H1 (cell line): ENCODE data around the gene KCNA10. TPM values are rescaled to one million over a fixed set of nuclear protein-coding genes. Genes with fewer than 3 reads are reported as not detected.
"Not testable (repeated sequence)": the region's sequence is repeated elsewhere in the genome, so short reads cannot be mapped to it uniquely, and the experiment has no call there.

Source experiments
- CTCF ChIA-PET: fragments of 300-600 bp; sonication (Branson Sonifier 250); formaldehyde crosslinking; loops from one replicate; lab custom pipeline; 2021; ENCODE audit not compliant: partially characterized antibody; lab: Charles Lee
- POLR2A ChIA-PET: fragments of 300-600 bp; sonication (Branson Sonifier 250); formaldehyde crosslinking; loops from one replicate; lab custom pipeline; 2021; ENCODE audit warnings: inconsistent platforms; ENCODE audit not compliant: partially characterized antibody; lab: Charles Lee
- DNase-seq, 2 experiments: peaks; one replicate each; pipeline versions ENCODE4 v3.0.0 to v3.0.0-alpha.2; 2010 to 2022; ENCODE audit warnings: low spot score in 2 of 2, low read depth in 1 of 2, mixed read lengths in 1 of 2
- FAIRE-seq: peaks from 2 replicates; lab custom pipeline; 2011; peaks lifted over from hg19 to GRCh38; lab: Jason Lieb, UNC
- H2AFZ ChIP-seq: 2 replicates; pipeline ENCODE4 v1.8.1; 2012; ENCODE audit warnings: low read length, inconsistent platforms
- H2AK5ac ChIP-seq: 2 replicates; pipeline ENCODE4 v1.6.1; 2013; ENCODE audit warnings: low read depth, low read length
- H2BK120ac ChIP-seq: replicated peaks from 2 replicates; pipeline ENCODE3; 2013; ENCODE audit warnings: low read depth, low read length, inconsistent platforms
- H2BK12ac ChIP-seq: 2 replicates; pipeline ENCODE4 v1.6.1; 2013; ENCODE audit warnings: low read depth, low read length
- H2BK15ac ChIP-seq: 2 replicates; pipeline ENCODE4 v1.6.1; 2013; ENCODE audit warnings: low read length
- H2BK20ac ChIP-seq: 2 replicates; pipeline ENCODE4 v1.6.1; 2013; ENCODE audit warnings: low read length
- H2BK5ac ChIP-seq: 2 replicates; pipeline ENCODE4 v1.6.1; 2013; ENCODE audit warnings: low read depth, low read length
- H3K14ac ChIP-seq: 2 replicates; pipeline ENCODE4 v1.6.1; 2013; ENCODE audit warnings: inconsistent platforms; ENCODE audit not compliant: insufficient read length
- H3K18ac ChIP-seq: 2 replicates; pipeline ENCODE4 v1.6.1; 2013; ENCODE audit warnings: low read length; ENCODE audit errors: extremely low read depth
- H3K23ac ChIP-seq: 2 replicates; pipeline ENCODE4 v1.6.1; 2013; ENCODE audit warnings: inconsistent platforms; ENCODE audit not compliant: insufficient read length
- H3K23me2 ChIP-seq: 2 replicates; pipeline ENCODE4 v1.6.1; 2013; ENCODE audit warnings: low read depth, low read length
- H3K27ac ChIP-seq: 2 replicates; pipeline ENCODE4 v1.6.1; 2011; ENCODE audit warnings: low read depth, low read length, inconsistent platforms
- H3K27me3 ChIP-seq, 4 experiments: replicated peaks in 1 of 4; 1 replicate in 1 of 4; 2 replicates in 3 of 4; pipeline versions ENCODE4 v1.6.1 to v1.8.1; 2011 to 2013; ENCODE audit warnings: low read length in 3 of 4, mild to moderate bottlenecking in 3 of 4, inconsistent platforms in 2 of 4, mixed read lengths in 2 of 4, moderate library complexity in 1 of 4; ENCODE audit not compliant: control insufficient read depth in 3 of 4, insufficient read depth in 3 of 4; ENCODE audit errors: extremely low read depth in 1 of 4
- H3K36me3 ChIP-seq, 4 experiments: 2 replicates each; pipeline versions ENCODE4 v1.6.1 to v1.8.1; 2011 to 2013; ENCODE audit warnings: mild to moderate bottlenecking in 4 of 4, low read length in 3 of 4, moderate library complexity in 2 of 4, control low read depth in 1 of 4, inconsistent platforms in 1 of 4; ENCODE audit not compliant: insufficient read depth in 4 of 4, control insufficient read depth in 2 of 4
- H3K4ac ChIP-seq: replicated peaks from 2 replicates; pipeline ENCODE3; 2013; ENCODE audit warnings: low read length, low read depth, mixed read lengths, inconsistent platforms; ENCODE audit not compliant: insufficient read length
- H3K4me1 ChIP-seq, 4 experiments: replicated peaks in 1 of 4; 1 replicate in 1 of 4; 2 replicates in 3 of 4; pipeline versions ENCODE4 v1.6.1 to v1.8.1; 2011 to 2013; ENCODE audit warnings: low read length in 3 of 4, inconsistent platforms in 2 of 4, mixed read lengths in 1 of 4; ENCODE audit not compliant: insufficient read depth in 4 of 4, control insufficient read depth in 3 of 4
- H3K4me2 ChIP-seq, 2 experiments: 2 replicates each; pipeline versions ENCODE4 v1.6.1 to v1.8.1; 2011 to 2013; ENCODE audit warnings: low read depth in 2 of 2, low read length in 2 of 2, control low read depth in 1 of 2, inconsistent platforms in 1 of 2, mild to moderate bottlenecking in 1 of 2; ENCODE audit not compliant: insufficient read depth in 1 of 2
- H3K4me3 ChIP-seq, 4 experiments: fragments of 200-600, 300-600 bp in 1 of 4; sonication (generic), shearing (Covaris generic), sonication (Bioruptor Twin) in 1 of 4; 2 replicates each; pipeline versions ENCODE4 v1.5.1 to v1.8.1; 2011 to 2016; ENCODE audit warnings: low read length in 4 of 4, low read depth in 3 of 4, control low read depth in 2 of 4, inconsistent platforms in 2 of 4, mild to moderate bottlenecking in 2 of 4, mixed read lengths in 1 of 4, moderate library complexity in 1 of 4; ENCODE audit not compliant: insufficient read depth in 2 of 4; ENCODE audit errors: extremely low read depth in 1 of 4
- H3K56ac ChIP-seq: replicated peaks from 2 replicates; pipeline ENCODE3; 2013; ENCODE audit warnings: low read depth, mild to moderate bottlenecking, mixed read lengths, low read length, inconsistent platforms; ENCODE audit not compliant: insufficient read length
- H3K79me1 ChIP-seq: 2 replicates; pipeline ENCODE4 v1.6.1; 2013; ENCODE audit warnings: low read depth, low read length, control low read depth
- H3K79me2 ChIP-seq, 2 experiments: 2 replicates each; pipeline versions ENCODE4 v1.6.1 to v1.8.1; 2012 to 2013; ENCODE audit warnings: low read length in 2 of 2, mild to moderate bottlenecking in 2 of 2, inconsistent platforms in 1 of 2; ENCODE audit not compliant: insufficient read depth in 2 of 2, control insufficient read depth in 1 of 2
- H3K9ac ChIP-seq, 4 experiments: replicated peaks in 1 of 4; 1 replicate in 1 of 4; 2 replicates in 3 of 4; pipeline versions ENCODE4 v1.6.1 to v1.8.1; 2011 to 2013; ENCODE audit warnings: low read depth in 3 of 4, low read length in 3 of 4, control low read depth in 2 of 4, mild to moderate bottlenecking in 2 of 4, moderate library complexity in 2 of 4, inconsistent platforms in 1 of 4; ENCODE audit errors: extremely low read depth in 1 of 4
- H3K9me3 ChIP-seq, 2 experiments: 2 replicates each; pipeline versions ENCODE4 v1.6.1 to v1.8.1; 2012 to 2013; ENCODE audit warnings: mild to moderate bottlenecking in 2 of 2, moderate library complexity in 2 of 2, control low read depth in 1 of 2, inconsistent platforms in 1 of 2, low read depth in 1 of 2, low read length in 1 of 2, mixed read lengths in 1 of 2; ENCODE audit not compliant: insufficient read depth in 2 of 2
- H4K20me1 ChIP-seq, 2 experiments: replicated peaks in 1 of 2; 2 replicates each; pipeline versions ENCODE3 to v1.8.1; 2011 to 2013; ENCODE audit warnings: inconsistent platforms in 2 of 2, low read length in 2 of 2, mild to moderate bottlenecking in 1 of 2; ENCODE audit not compliant: insufficient read depth in 2 of 2, control insufficient read depth in 1 of 2
- H4K5ac ChIP-seq: 2 replicates; pipeline ENCODE4 v1.6.1; 2013; ENCODE audit warnings: low read length, low read depth, mixed read lengths, inconsistent platforms; ENCODE audit not compliant: insufficient read length
- H4K8ac ChIP-seq: 2 replicates; pipeline ENCODE4 v1.8.0; 2013; ENCODE audit warnings: mild to moderate bottlenecking, moderate library complexity, low read length, inconsistent platforms; ENCODE audit not compliant: insufficient read depth; ENCODE audit errors: extremely low read depth
- H4K91ac ChIP-seq: replicated peaks from 2 replicates; pipeline ENCODE3; 2013; ENCODE audit warnings: low read length, mixed read lengths, inconsistent platforms; ENCODE audit not compliant: insufficient read length
- WGBS, 2 experiments: shearing (Covaris generic) in 1 of 2; methylation state at CpG; one replicate each; pipeline versions ENCODE4 v1.1.6 to v1.1.7; 2013 to 2015; ENCODE audit warnings: low lambda C conversion rate in 2 of 2, mixed read lengths in 2 of 2, inconsistent platforms in 1 of 2, low coverage in 1 of 2, missing lambda C conversion rate in 1 of 2; ENCODE audit not compliant: insufficient replicate concordance in 2 of 2, insufficient coverage in 1 of 2, insufficient read length in 1 of 2; ENCODE audit errors: extremely low coverage in 1 of 2, missing lambda C conversion rate in 1 of 2; 5-methylcytosine and 5-hydroxymethylcytosine counted together
- polyA plus RNA-seq, 7 experiments: library from polyadenylated mRNA; depleted of rRNA in 3 of 7; stranded (reverse) in 5 of 7; unstranded in 2 of 7; fragments of >200 nt in 5 of 7; fragments of 200-250 nt in 2 of 7; gene quantifications; 1 replicate in 5 of 7; 2 replicates in 1 of 7; 4 replicates in 1 of 7; pipeline versions ENCODE4 v1.2.1 to v1.2.3, GENCODE V29; 2011 to 2013; ENCODE audit warnings: missing spikeins in 2 of 7, mixed read lengths in 2 of 7
- total RNA-seq: library from RNA; stranded (reverse); fragmentation: NEBNext Ultra II Directional; extraction: Animal tissue kit (Norgen Biotek cat#: 25700); gene quantifications from 2 replicates; pipeline ENCODE4 v1.2.1, GENCODE V29; 2021

Gene KCNA10
- total and polyA plus RNA-seq, 2 of the 8 experiments (the other 6 are each of a cell fraction or from before 2014, with no cell fraction given): not detected

DNA sequence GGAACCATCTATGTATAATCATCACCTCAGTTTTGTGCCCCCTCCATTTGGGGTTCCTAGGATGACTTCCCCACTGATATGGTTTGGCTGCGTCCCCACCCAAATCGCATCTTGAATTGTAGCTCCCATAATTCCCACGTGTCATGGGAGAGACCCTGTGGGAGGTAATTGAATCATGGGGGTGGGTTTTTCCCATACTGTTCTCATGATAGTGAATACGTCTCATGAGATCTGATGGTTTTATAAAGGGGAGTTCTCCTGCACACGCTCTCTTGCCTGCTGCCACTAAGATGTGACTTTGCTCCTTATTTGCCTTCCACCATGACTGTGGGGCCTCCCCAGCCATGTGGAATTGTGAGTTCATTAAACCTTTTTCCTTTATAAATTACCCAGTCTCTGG, 8.1 kb downstream of the KCNA10 start:
- H3K4ac ChIP-seq, DNase-seq, H3K79me2 ChIP-seq, H2BK12ac ChIP-seq, H3K27me3 ChIP-seq, H4K5ac ChIP-seq, H3K4me2 ChIP-seq, H3K79me1 ChIP-seq, H3K23ac ChIP-seq, H3K56ac ChIP-seq, H2BK20ac ChIP-seq, H3K18ac ChIP-seq, H3K27ac ChIP-seq, H3K4me1 ChIP-seq, H4K91ac ChIP-seq, H2BK120ac ChIP-seq, H3K4me3 ChIP-seq, H3K14ac ChIP-seq, H2AK5ac ChIP-seq, H3K9me3 ChIP-seq, H3K23me2 ChIP-seq, FAIRE-seq, H3K36me3 ChIP-seq, H2BK5ac ChIP-seq, H3K9ac ChIP-seq, H4K8ac ChIP-seq, H2BK15ac ChIP-seq, H2AFZ ChIP-seq, H4K20me1 ChIP-seq: not testable (repeated sequence)
- ChIA-PET CTCF (interaction anchor here (1.0 to 9.1 kb wide), 5 partner anchors 9 to 109 kb away, joined by 3 to 85 read pairs (median 5); partner anchors contain the start of gene KCNA2), POLR2A (interaction anchor here (1.5 kb wide), 1 partner anchor 9 kb away, joined by 3 read pairs; no protein-coding TSS in a partner anchor)
- 87% methylated on average over 5 of the region's 5 CpGs; no CpG with 5 or more reads in 1 of the 2 experiments for WGBS, 2 experiments
